ENCODE data around the gene USP40. TPM values are rescaled to one million over a fixed set of nuclear protein-coding genes. Genes with fewer than 3 reads are reported as not detected.

USP40 gene
- total RNA-seq, 1 donor from 2014 or later = 14.7 TPM

Other genes with a start within 250 kb of the USP40 start
- 33.1 TPM for gene DGKD, start 212.3 kb downstream of the USP40 start, total RNA-seq
- gene UGT1A8, start 50.9 kb upstream of the USP40 start, total RNA-seq = not detected
- gene UGT1A10, start 69.7 kb upstream of the USP40 start, total RNA-seq = not detected
- gene UGT1A9, start 105.1 kb upstream of the USP40 start, total RNA-seq = not detected
- not detected for gene UGT1A7, start 115.1 kb upstream of the USP40 start, total RNA-seq
- gene UGT1A6, start 126.1 kb upstream of the USP40 start, total RNA-seq = not detected
- gene UGT1A5, start 146.1 kb upstream of the USP40 start, total RNA-seq = not detected
- not detected for gene UGT1A4, start 152.0 kb upstream of the USP40 start, total RNA-seq
- gene UGT1A3, start 162.3 kb upstream of the USP40 start, total RNA-seq = not detected
- gene UGT1A1, start 193.5 kb upstream of the USP40 start, total RNA-seq = not detected
- not detected for gene MROH2A, start 211.5 kb upstream of the USP40 start, total RNA-seq